C4-2B (cell line): ENCODE measurements around the gene PCDHA1.

Experiments
- ZFX ChIP-seq: fragments of 450-650 bp; IDR thresholded peaks from 2 replicates; pipeline ENCODE4 v1.6.1; 2017
- TF ChIP-seq, protein P1 (sequence below): fragments of 450-650 bp; conservative IDR thresholded peaks from 2 replicates; pipeline ENCODE4 v1.5.1; 2017; ENCODE audit warnings: mild to moderate bottlenecking

- TF ChIP-seq, protein P1, sequence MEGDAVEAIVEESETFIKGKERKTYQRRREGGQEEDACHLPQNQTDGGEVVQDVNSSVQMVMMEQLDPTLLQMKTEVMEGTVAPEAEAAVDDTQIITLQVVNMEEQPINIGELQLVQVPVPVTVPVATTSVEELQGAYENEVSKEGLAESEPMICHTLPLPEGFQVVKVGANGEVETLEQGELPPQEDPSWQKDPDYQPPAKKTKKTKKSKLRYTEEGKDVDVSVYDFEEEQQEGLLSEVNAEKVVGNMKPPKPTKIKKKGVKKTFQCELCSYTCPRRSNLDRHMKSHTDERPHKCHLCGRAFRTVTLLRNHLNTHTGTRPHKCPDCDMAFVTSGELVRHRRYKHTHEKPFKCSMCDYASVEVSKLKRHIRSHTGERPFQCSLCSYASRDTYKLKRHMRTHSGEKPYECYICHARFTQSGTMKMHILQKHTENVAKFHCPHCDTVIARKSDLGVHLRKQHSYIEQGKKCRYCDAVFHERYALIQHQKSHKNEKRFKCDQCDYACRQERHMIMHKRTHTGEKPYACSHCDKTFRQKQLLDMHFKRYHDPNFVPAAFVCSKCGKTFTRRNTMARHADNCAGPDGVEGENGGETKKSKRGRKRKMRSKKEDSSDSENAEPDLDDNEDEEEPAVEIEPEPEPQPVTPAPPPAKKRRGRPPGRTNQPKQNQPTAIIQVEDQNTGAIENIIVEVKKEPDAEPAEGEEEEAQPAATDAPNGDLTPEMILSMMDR, result no peak
- no peak for TF ChIP-seq ZFX
Measured at GRCh38 chr5:140883373-140883772, 97.4 kb downstream of the PCDHA1 start.
